Suprapubic skin (tissue), 4 donors: ENCODE measurements around the gene ALG10.

ENCODE experiments used
- EP300 ChIP-seq: sonication (generic); formaldehyde crosslinking; IDR thresholded peaks from one replicate; pipeline ENCODE4 v1.6.1; 2017; ENCODE audit warnings: antibody characterized with exemption
- POLR2A ChIP-seq, 2 donors: fragments of 450-650 bp; IDR thresholded peaks; one replicate each; pipeline ENCODE4 v1.6.1; 2017; ENCODE audit warnings: antibody characterized with exemption in 2 of 2, mild to moderate bottlenecking in 2 of 2, moderate library complexity in 2 of 2
- POLR2AphosphoS5 ChIP-seq, 3 donors: sonication (generic); formaldehyde crosslinking; IDR thresholded peaks; one replicate each; pipeline ENCODE4 v1.6.1; 2017; ENCODE audit warnings: antibody characterized with exemption in 3 of 3
- TF ChIP-seq, protein P1 (sequence below), 2 donors: fragments of 200-600 bp in 1 of 2; fragments of 450-650 bp in 1 of 2; sonication (generic) in 1 of 2; IDR thresholded peaks; one replicate each; pipeline ENCODE4 v1.5.1; 2016 to 2019; ENCODE audit warnings: antibody characterized with exemption in 2 of 2, mild to moderate bottlenecking in 1 of 2, moderate library complexity in 1 of 2

- TF ChIP-seq, protein P1, sequence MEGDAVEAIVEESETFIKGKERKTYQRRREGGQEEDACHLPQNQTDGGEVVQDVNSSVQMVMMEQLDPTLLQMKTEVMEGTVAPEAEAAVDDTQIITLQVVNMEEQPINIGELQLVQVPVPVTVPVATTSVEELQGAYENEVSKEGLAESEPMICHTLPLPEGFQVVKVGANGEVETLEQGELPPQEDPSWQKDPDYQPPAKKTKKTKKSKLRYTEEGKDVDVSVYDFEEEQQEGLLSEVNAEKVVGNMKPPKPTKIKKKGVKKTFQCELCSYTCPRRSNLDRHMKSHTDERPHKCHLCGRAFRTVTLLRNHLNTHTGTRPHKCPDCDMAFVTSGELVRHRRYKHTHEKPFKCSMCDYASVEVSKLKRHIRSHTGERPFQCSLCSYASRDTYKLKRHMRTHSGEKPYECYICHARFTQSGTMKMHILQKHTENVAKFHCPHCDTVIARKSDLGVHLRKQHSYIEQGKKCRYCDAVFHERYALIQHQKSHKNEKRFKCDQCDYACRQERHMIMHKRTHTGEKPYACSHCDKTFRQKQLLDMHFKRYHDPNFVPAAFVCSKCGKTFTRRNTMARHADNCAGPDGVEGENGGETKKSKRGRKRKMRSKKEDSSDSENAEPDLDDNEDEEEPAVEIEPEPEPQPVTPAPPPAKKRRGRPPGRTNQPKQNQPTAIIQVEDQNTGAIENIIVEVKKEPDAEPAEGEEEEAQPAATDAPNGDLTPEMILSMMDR (IDR thresholded peaks at IDR 0.05): peak; percentile 65 to 78
- peak in 1 of 2 donors; percentile 39 for TF ChIP-seq POLR2A (IDR thresholded peaks at IDR 0.05)
- peak in 2 of 3 donors; percentile 49 to 88 for TF ChIP-seq POLR2AphosphoS5 (IDR thresholded peaks at IDR 0.05)
- TF ChIP-seq EP300: no peak
These were observed at the start of gene ALG10 for GRCh38 chr12:34022079-34022830.
